ENCODE data around the gene CRYL1.

DNA sequence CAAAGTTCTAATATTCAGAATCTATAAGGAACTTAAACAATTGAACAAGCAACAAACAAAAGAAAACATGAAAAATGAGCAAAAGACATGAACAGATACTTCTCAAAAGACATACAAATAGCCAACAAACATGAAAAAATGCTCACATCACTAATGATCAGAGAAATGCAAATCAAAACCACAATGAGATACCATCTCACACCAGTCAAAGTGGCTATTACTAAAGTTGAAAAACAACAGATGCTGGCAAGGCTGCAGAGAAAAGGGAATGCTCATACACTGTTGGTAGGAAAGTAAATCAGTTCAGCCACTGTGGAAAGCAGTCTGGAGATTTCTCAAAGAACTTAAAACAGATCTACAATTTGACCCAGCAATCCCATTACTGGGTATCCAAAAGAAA is 74.3 kb downstream of the CRYL1 start:
- TF ChIP-seq YY1 (tag by site-specific recombination; IDR thresholded peaks at IDR 0.05) (no peak), ZNF133 (tag by site-specific recombination; IDR thresholded peaks at IDR 0.05) (no peak), ZBTB1 (tag by site-specific recombination; IDR thresholded peaks at IDR 0.05) (no peak), ZNF266 (tag by site-specific recombination; IDR thresholded peaks at IDR 0.05; ENCODE audit: low read depth) (no peak), ZNF335 (tag by site-specific recombination; conservative IDR thresholded peaks at IDR 0.05) (no peak)
- TF ChIP-seq, protein P1, sequence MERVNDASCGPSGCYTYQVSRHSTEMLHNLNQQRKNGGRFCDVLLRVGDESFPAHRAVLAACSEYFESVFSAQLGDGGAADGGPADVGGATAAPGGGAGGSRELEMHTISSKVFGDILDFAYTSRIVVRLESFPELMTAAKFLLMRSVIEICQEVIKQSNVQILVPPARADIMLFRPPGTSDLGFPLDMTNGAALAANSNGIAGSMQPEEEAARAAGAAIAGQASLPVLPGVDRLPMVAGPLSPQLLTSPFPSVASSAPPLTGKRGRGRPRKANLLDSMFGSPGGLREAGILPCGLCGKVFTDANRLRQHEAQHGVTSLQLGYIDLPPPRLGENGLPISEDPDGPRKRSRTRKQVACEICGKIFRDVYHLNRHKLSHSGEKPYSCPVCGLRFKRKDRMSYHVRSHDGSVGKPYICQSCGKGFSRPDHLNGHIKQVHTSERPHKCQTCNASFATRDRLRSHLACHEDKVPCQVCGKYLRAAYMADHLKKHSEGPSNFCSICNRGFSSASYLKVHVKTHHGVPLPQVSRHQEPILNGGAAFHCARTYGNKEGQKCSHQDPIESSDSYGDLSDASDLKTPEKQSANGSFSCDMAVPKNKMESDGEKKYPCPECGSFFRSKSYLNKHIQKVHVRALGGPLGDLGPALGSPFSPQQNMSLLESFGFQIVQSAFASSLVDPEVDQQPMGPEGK (tag by site-specific recombination; IDR thresholded peaks at IDR 0.05): no peak
- TF ChIP-seq, protein P2, sequence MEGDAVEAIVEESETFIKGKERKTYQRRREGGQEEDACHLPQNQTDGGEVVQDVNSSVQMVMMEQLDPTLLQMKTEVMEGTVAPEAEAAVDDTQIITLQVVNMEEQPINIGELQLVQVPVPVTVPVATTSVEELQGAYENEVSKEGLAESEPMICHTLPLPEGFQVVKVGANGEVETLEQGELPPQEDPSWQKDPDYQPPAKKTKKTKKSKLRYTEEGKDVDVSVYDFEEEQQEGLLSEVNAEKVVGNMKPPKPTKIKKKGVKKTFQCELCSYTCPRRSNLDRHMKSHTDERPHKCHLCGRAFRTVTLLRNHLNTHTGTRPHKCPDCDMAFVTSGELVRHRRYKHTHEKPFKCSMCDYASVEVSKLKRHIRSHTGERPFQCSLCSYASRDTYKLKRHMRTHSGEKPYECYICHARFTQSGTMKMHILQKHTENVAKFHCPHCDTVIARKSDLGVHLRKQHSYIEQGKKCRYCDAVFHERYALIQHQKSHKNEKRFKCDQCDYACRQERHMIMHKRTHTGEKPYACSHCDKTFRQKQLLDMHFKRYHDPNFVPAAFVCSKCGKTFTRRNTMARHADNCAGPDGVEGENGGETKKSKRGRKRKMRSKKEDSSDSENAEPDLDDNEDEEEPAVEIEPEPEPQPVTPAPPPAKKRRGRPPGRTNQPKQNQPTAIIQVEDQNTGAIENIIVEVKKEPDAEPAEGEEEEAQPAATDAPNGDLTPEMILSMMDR (tag by site-specific recombination; IDR thresholded peaks at IDR 0.05): no peak
